Mesenteric fat pad (tissue), 1 donor: ENCODE data around the gene TMEM181. TPM values are rescaled to one million over a fixed set of nuclear protein-coding genes. Genes with fewer than 3 reads are reported as not detected.
A peak's percentile ranks its signal among the peaks of the same experiment; 100 is the strongest.
"Not testable (repeated sequence)": the region's sequence is repeated elsewhere in the genome, so short reads cannot be mapped to it uniquely, and the experiment has no call there.

Source experiments
- DNase-seq: peaks from one replicate; pipeline ENCODE4 v3.0.0-alpha.2; 2020; ENCODE audit warnings: low spot score
- total RNA-seq: library from RNA; stranded (reverse); fragmentation: NEBNext Ultra II Directional; extraction: Animal tissue kit (Norgen Biotek cat#: 25700); gene quantifications from one replicate; pipeline ENCODE4 v1.2.1, GENCODE V29; 2021
- donor health status: DM: yes; HTN: yes; CAD: no.

TMEM181 gene
- total RNA-seq, 1 donor from 2014 or later, result 27.3 TPM

DNA sequence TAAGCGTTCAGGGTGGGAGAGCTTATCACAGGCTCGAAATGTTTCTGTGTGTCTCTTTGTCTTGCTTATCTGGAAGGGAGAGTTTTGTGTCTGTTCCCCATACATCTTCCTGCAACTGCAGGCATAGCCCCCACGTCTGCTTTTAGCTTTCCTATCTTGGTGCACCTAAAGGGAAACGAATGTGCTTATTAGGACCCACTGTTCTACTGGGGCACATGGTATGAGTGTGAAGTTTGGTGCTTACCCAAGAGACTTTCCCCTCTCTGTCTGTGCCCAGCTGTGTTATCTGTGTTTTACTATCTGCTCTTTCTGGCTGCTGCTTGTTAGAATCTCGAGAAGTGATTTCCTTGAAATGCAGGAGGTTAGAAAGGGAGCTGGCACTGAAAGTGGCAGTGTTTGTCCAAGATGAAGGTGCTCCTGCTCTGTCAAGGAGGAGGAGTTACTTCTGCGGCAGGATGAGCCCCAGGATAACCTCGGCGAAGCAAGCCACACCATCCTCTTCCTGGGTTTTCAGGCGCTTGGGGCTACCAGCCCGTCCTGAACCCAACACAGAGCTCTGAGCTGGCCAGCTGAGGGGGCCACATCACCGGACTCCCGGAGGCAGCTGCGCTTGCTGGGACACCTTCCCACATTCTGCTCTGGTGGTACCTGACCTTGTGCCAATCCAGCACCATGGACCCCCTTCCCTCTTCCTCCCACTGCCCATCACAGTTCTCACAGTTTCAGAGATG, 61.2 kb downstream of the TMEM181 start:
- DNase-seq, result peak; percentile 71

DNA sequence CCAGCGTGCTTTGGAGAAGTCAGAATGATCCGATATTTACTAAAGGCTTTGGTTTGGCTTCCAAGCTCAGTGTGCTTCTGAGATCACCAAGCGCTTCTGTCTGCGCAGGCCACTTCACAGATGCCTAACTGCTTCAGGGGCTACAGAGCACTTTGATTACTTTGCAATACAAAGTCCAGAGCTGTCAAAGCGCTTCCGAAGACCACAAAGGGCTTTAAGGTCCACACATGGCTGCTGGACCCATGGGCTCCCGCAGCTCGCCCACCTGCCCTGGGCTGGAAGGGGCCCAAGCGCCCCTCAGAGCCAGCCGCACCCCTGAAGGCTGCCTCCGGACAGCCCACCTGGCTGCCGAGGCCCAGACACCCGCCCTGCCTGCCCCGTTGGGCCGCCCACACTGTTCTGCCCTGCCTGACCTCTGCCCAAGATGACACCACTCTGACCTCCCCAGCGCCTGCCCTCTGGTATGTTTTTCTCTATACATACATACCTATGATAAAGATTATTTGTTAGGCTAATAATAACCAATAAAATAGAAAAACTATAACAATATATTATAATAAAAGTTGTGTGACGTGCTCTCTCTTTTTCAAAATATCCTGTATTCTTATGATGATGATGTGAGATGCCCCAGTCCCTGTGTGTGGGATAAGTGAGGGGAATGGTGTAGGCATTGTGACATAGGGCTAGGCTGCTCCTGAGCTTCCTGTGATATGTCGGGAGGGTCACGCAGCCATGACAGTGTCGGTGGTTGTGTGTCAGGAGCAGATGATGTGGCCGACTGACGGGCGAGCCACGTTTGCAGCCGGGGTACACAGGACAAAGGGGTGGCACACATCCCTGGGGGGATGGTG, 62.0 kb downstream of the TMEM181 start:
- DNase-seq, result peak; percentile 75

DNA sequence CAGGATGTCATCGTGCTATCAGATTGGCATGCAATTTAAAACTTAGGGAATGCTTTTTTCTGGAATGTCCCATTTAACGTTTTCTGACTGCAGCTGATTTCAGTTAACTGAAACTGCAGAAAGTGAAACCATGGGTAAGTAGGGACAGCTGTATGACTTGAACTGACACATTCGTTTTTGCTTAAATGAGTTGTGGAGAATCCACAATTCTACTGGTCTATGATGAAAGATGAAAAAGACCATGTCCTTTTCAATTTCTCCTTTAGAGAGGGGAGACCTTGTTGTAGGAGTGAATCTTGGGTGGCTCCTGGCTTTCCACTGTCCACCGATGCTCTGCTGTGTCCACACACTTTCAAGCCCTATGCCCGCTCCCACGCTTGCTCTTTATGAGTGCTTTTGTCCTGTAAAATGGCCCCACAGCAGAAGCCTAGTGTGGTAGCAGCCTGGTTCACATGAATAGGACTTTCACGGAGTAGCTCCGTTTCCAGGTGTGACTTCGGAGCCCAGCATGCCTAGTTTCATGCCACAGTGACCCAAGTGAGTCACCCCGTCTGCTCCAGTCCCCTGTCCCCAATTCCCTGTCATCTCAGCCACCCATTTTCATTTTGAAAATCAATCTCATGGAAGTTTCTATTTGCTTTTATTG, 62.8 kb downstream of the TMEM181 start:
- no peak for DNase-seq

DNA sequence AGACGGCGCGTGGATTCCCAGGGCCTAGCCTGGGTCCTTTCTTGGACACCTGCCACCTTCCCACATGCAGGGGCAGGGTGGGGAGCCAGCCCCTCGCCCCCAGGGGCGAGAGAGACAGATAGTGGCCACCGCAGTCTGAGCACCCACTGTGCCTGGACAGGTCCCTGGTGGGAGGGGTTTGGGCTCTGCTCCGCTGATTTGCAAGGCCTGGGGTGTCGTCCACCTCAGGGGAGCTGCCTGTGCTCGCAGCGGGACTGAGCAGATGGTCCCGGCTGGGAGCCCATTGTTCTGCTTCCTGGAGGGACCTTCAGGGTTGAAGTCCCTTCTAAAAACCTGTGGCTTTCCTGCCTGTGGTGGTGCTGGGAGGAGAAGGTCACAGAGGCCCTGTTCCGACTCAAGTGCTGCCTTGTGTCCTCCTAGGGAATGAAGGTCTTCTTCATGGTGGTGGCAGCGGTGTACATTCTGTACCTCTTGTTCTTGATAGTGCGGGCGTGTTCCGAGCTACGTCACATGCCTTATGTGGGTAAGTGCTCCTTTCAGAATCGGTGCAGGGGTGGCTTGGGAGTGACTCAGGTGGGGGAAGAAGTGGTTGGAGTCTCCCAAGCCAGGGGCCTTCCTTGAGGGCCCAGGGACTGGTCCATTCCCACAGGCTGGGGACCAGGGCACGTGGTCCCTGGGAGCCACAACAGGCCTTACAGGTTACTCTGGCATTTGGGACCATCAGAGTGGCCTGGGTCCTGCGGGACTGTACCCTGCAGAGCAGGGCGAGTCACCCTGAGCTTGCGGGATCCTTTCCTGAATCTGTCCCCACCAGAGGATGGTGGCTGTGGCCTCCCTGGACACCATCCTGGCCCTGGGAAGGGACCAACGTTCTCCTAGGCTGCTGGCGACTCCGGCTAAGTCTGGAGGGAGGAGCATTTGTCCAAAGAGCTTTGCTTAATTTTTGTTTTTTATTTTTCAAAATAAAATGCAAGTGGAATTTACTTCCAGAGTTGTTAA, 65.1 kb downstream of the TMEM181 start:
- no peak for DNase-seq

DNA sequence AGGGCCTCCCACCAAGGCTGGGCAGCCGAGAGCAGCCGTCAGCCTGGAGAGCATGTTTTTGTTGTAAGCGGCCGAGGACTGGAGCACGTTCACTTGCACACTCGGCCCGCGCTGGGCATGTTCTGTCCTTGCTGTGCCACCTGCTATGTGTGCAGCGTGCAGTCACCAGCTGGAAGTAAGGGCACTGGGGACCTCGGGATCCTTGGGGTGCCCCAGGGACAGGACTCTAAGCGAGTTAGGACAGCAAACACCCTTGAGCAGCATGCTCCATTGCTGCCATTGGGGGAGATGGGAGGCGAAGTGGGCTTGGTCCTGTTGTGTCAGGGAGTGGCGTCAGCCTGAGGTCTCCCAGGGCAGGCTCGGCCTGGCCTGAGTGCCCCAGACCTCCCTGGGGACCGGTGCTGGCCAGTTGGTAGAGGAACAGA, 66.0 kb downstream of the TMEM181 start:
- no peak for DNase-seq

DNA sequence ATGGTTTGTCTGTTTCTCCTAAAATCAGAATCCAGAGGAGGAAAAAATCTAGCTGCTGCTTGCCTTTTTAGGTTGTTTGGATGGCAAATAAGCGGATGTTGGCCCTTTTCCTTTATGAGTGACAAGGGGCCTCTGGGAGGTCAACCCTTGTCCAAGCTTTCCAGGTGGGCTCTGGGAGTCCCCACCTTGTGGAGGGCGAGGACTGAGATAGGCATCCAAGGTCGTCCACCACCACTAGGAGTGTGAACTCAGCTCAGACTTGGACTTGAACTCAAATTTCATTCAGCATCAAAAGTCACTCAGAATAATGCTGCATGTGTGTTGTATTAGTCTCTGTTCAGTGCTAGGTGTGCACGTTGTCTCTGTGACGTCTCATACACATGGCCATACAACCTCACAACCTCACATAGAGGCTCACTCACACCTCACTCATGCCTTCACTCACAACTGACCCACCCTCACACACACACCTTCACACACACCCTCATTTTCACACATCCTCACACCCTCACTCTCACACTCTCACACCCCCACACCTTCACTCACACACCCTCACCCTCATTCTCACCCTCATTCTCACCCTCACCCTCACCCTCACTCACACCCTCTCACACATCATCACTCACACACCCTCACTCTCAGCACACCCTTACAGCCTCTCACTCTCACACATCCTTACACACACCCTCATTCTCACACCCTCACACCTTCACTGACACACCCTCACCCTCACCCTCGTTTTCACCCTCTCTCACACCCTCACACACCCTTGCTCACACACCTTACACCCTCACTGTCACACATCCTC, 66.7 kb downstream of the TMEM181 start:
- DNase-seq, result no peak

DNA sequence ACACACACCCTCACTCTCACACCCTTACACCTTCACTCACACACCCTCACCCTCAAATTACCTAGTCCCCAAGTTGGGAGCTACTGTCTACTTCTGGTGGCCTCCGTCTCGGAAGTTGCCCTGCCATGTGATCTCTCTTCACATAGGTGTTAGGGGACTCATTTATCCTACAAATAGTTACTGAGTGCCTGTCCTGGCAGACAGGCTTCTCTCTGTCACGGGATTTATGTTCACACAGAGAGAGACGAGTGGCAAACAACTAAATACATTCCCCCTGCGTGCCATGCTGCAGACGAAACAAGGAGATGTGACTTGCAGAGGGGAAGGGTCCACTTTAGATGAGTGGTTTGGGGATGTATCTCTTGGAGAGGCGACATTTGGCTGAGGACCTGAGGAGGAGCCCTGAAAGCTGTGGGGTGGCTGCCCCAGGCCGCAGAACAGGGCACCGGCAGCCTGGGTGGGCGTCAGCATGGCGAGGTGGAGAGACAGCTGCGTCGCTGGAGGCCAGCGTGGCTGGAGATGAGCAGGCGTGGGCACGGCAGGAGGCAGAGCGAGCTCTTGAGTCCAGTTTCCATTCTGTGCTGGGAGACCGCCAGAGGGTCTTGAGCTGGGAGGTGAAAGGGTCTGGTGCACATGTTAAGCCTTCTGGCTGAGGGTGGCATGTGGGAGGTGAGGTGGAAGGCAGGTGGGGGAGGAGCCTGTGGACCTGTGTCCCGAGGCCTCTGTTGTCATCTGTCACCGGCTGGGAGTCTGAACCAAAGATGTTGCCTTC, 67.5 kb downstream of the TMEM181 start:
- DNase-seq, result no peak

DNA sequence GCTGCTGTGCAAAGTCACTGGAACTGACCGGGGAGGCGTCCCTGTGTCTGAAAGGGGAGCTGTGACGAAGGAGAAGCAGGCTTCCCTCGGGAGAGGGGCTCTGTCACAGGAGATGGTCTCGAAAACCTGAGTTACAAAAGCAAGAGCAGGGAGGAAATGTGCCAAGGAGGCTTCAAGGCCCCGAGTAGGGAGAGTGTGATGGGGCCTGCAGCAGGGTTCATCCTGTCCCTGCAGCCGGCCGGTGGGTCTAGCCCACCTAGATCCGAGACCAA, 68.0 kb downstream of the TMEM181 start:
- DNase-seq, result peak; percentile 71

DNA sequence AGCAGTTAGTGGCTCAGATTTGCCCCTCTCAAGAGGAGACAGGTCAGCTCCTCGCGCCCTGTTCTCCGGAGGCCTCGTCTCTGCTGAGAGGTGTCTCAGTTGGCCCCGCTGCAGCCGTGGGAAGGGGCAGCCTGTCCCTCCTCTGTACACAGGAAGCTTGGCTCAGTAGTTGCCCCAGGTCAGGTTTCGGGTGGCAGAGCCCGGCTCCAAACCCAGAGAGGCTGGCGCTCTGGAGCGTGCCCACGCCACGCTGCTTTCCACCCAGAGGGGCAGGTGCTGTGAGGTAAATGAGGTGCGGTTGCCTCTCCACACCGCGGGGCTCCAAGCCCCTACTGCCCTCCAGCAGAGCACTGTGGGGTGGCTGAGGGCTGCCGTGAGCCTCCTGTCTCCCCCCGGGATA, 68.7 kb downstream of the TMEM181 start:
- DNase-seq, result peak; percentile 68

DNA sequence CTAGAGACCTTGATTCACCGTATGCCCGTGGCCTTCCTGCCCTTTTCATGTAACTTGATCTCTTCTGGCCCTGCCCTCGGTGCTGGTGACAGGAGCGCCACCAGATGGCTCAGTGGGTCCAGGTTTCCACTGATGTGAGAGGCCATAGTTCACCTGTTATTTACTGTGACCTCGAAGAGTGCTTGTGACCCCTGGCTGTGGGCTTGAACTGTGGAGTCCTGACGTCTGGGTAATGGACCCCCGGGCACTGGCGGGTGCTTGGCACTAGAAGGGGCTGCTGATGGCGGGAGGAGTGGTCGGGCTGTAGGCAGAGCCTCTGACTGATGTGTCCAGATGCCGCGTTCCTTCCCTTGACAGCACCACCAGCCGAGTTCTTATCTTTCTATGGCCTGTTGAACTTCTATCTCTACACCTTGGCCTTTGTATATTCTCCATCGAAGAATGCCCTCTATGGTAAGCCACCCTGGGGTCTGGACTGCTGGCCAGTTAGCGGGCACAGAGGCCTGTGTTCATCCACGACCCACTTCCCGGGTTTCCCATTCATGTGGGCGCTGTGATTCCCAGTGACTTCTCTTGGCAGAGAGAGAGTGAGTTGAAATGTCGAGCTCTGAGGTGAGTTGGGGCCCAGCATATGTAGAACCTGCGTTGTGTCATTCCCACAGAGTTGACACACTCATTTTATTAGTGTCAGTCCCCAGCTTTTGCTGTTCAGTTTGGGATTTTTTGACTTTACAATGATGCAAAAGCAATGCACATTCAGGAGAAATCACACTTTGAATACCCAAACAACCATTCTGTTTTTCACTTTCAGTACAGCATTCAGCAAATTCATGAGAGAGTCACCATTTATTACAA, 69.7 kb downstream of the TMEM181 start:
- peak; percentile 81 for DNase-seq

DNA sequence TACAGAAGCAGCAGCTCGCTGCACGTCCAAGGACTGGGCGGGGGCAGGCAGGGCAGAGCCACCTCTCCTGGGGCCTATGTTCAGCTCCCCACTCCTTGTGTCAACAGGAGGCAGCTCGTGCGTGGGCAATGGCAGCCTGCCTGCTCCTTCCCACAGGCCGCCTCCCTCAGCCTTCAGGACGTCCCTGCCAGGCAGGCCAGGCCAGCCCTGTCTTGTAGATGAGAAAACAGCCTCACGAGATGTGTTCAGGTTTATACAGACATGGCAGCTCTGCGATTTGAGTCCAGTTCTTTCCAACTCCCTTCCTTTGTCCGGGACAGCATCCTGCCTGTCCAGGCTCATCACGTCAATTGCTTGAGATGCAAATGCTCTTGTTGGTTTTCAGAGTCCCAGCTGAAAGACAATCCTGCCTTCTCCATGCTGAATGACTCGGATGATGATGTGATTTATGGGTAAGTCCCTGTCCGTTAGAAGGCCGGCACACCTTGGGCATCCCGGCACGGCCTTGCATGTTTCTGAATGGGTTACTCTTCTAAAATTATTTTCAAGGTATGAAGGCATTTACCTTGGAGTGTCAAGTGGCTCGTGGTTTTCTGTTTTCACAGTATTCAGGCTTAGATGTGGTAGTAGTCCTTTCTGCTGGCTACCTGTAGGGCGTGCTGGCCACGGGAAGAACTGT, 71.2 kb downstream of the TMEM181 start:
- peak; percentile 92 for DNase-seq

DNA sequence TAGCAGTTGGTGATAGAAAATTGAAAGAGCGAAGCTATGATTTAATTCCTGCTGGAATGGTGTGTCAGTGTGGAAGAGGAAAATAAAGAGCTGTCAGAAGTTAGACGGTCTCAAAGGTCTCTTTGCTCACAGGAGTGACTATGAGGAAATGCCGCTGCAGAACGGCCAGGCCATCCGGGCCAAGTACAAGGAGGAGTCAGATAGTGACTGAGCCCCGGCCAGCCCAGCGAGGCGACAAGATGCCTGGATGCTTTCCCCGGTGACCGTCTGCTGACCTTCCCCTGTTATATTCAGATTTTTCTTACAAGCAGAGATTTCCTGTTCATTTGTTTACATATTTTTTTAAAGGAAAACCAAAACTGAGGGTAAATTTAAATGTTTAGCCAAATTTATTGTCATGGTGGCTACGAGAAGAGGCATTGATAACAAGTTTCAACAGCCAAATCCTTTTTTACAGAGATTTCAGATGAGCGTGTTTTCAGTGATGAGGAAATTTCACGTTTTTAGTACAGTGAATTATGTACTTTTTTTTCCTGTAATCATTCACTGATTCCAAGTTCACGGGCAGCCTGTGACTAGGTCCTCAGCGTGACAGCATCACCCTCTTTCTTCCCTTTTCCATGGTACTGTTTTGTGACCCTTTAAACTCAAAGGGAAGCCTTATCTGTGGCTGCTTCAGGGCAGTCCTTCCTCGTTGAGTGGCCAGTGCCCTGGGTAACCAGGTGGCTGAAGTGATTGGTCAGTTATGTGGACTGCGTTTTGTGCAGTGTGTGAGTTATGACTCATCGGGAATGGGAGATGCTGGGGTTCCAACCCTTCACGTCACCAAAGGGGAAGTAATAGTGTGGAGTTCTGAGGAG, 72.0 kb downstream of the TMEM181 start:
- DNase-seq, result peak; percentile 92

DNA sequence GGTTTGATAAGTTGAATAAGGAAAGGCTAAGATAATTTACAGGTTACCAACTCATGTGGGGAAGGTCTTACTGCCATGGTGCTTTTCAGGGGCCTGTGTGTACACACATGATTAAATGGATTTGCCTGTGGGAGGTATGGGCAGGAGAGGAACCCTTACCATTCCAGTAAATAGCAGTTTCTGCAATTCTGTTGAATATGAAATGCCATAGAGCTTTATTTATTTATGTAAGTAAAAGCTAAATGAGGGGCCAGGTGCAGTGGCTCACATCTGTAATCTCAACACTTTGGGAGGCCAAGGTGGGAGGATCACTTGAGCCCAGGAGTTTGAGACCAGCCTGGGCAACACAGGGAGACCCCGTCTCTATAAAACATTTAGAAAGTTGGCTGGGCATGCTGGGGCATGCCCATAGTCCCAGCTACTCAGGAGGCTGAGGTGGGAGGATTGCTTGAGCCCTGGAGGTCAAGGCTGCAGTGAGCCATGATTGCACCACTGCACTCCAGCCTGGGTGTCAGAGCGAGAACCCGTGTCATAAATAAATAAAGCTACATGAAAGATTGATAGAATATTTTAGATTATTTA, 72.7 kb downstream of the TMEM181 start:
- DNase-seq, result not testable (repeated sequence)

DNA sequence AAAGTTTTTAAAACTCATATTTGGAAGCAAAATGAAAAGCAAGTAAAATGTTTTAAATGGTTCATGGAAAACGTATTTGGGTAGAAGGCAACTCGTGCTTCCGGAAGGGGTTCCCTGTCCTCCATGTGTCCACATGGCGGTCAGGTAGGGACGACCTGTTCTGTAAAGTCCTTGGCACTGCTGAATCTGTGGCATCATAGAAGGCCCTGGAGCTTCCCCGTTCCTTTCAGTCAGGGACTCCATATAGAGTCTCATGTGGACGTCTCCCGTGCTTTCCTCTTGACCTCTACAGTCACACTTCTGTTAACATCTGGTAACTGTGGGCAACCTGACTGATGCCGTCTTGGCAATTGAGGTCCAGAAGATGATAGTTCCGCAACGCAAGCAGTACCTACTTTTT, 73.2 kb downstream of the TMEM181 start:
- DNase-seq, result no peak

DNA sequence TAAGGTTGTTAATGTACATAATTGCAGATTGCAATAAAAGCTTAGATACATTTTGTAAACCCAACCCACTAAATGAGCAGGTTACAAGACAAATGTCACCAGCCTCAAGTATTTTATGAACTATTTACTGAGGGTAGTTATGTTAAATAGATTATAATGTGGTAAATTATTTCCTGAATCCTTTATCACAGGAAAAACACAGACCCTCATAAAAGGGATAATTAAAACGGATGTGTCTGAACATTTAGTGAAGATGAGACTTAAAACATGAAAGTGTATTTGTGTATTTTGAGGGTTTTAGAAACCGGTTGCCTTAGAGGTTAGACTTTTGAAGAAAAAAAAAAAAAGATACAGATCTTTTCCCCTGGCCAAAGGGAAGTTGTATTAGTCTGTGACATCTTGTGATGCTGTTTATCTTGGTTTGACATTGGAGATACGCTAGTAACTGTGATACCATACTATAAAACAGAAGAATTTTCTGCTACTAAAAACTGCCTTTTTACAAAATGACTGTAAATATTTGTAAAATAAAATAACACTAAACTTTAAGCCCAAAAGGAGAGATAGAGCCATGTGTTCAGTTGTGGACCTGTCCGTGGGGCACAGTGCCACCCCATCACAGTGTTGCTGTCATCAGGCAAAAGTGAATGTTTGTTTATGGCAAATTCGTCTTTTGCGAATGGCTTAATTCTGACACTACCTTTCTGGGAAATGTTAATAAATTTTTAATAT, 75.0 kb downstream of the TMEM181 start:
- DNase-seq, result no peak
